Epithelial cell of proximal tubule (primary cell): Measurements from ENCODE around the gene BCKDHA. TPM values are rescaled to one million over a fixed set of nuclear protein-coding genes. Genes with fewer than 3 reads are reported as not detected.
A peak's percentile ranks its signal among the peaks of the same experiment; 100 is the strongest.

Experiments used
- DNase-seq: peaks from one replicate; pipeline ENCODE4 v3.0.0-alpha.2; 2011; ENCODE audit warnings: low read depth
- H3K4me3 ChIP-seq: 2 replicates; pipeline ENCODE4 v1.5.1; 2011; ENCODE audit warnings: low read depth, mild to moderate bottlenecking, low read length
- total RNA-seq: library from RNA; depleted of rRNA; stranded (reverse); fragments of >200 nt; gene quantifications from 2 replicates; pipeline ENCODE4 v1.2.3, GENCODE V29; 2015
- TF ChIP-seq, protein P1 (sequence below): conservative IDR thresholded peaks from 2 replicates; pipeline ENCODE4 v1.5.1; 2012; ENCODE audit warnings: low read depth, mild to moderate bottlenecking, low read length

BCKDHA gene
- total RNA-seq, 1 donor from 2014 or later: 35.7 TPM

DNA sequence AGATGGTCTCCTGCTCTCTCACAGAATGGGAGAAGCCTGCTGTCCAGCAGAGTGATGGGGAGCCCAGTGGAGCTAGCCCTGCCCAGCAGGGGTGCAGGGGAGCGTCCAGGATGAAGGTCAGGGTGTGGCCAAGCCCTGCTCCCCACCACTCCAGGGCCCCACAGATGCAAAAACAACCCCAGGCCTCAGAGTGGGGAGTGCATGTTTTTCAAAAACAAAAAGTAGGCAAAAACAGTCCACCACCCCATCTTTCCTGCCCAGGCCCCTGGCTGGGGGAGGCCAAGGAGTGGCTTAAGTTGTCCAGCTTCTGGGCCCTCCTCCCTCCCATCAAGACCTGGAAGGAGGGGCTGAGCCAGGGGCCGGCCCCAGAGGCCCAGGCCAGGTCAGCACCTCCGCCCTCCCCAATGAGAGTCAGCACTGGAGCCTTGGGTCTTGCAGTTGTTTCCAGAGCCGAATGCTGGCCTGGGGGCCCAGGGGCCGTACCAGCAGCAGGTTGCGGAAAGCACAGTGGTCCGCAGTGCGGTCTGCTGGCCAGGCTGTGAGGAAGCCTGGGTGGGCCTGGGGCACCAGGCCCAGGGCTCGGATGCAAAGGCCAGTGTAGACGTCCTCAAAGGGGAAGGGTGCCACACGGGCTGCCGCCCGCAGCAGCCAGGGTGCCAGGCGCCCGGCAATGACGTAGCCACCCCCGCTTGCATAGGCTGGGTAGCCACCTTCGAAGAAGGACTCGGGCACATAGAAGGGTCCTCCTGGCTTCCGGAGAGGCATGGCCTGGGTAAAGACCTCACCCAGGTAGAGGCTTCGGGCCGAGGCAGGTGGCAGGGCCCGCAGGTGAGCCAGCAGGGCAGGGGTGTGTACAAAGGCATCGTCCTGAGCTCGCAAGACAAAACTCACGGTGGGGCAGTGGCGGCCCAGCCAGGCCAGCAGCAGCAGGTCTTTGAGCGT is 27.8 kb downstream of the BCKDHA start:
- no peak overlapping the region for H3K4me3 ChIP-seq
- DNase-seq: no peak
- TF ChIP-seq, protein P1, sequence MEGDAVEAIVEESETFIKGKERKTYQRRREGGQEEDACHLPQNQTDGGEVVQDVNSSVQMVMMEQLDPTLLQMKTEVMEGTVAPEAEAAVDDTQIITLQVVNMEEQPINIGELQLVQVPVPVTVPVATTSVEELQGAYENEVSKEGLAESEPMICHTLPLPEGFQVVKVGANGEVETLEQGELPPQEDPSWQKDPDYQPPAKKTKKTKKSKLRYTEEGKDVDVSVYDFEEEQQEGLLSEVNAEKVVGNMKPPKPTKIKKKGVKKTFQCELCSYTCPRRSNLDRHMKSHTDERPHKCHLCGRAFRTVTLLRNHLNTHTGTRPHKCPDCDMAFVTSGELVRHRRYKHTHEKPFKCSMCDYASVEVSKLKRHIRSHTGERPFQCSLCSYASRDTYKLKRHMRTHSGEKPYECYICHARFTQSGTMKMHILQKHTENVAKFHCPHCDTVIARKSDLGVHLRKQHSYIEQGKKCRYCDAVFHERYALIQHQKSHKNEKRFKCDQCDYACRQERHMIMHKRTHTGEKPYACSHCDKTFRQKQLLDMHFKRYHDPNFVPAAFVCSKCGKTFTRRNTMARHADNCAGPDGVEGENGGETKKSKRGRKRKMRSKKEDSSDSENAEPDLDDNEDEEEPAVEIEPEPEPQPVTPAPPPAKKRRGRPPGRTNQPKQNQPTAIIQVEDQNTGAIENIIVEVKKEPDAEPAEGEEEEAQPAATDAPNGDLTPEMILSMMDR: no peak

DNA sequence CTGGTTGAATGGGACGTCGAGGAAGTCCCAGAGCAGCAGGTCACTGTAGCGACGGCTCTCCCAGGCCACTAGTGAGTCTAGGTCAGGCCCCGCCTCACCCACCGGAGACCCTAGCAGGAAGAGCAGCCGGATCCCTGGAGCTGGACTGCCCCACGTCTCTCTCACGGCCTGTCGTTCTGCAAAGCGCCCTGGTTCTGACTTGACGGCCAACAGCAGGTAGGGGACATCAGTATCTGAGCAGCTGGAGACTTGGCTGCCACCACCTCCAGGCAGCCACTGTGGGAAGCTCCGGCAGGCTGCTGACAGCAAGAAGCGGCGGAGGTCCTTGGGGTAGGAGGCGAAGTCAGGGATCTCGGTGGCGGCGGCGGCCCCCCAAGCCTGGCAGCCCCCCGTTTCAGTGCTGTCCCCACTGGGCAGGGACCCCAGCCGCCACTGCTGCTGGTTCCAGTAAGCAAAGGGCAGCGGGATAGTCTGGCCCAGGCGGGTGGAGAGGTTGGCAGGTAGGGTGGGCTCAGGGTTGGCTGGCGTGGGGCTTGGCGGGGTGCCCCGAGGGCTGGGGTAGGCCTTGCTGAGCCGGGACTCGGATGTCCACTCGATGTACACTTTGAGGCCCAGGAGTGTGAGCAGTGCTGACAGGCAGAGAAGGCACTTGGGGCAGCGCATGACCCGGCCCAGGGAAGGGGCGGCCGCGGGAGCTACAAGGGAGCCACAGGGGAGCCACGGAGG is 28.7 kb downstream of the BCKDHA start:
- H3K4me3 ChIP-seq: no peak overlapping the region
- TF ChIP-seq, protein P1: no peak
- DNase-seq: no peak

DNA sequence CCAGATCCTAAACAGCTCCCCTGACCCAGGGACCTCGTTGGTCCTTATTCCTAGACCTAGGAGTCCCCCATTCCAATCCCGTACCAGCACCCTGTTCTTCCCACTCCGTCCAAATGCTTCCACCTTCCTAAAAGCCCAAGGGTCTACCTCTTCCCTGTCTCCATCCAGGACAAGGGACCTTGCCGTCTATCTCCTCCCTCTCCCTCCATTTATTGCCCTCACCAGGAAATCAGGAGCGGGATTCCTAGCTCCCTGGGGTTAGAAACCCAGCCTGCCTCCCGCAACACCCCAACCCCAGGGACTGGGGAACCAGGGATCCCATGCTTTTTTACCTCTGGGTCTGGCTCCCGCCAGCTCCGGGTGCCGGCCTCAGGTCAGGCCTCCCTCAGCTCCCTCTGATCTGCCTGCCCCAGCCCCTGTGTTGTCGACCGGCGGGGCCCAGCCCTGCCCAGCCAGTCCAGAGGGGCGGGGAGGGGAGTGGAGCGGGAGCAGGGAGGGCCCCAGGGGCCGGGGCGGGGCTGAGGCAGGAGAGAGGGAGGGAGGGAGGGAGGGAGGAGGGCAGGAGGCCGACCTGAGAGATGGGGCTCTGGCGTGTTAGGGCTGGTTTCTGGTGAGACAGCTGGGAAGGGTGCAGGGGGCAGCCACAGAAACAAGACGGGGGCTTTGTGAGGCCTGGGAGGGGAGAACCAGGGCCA is 29.5 kb downstream of the BCKDHA start, which contains the start of gene B3GNT8:
Gene B3GNT8 (minus strand): TSS at position 423 of the 695 bp plus-strand sequence. CDS start 596 bp downstream, outside the sequence.
- TF ChIP-seq, protein P1: no peak
- no peak for DNase-seq
- peak within 1 kb of the TSS; percentile 28 for H3K4me3 ChIP-seq

DNA sequence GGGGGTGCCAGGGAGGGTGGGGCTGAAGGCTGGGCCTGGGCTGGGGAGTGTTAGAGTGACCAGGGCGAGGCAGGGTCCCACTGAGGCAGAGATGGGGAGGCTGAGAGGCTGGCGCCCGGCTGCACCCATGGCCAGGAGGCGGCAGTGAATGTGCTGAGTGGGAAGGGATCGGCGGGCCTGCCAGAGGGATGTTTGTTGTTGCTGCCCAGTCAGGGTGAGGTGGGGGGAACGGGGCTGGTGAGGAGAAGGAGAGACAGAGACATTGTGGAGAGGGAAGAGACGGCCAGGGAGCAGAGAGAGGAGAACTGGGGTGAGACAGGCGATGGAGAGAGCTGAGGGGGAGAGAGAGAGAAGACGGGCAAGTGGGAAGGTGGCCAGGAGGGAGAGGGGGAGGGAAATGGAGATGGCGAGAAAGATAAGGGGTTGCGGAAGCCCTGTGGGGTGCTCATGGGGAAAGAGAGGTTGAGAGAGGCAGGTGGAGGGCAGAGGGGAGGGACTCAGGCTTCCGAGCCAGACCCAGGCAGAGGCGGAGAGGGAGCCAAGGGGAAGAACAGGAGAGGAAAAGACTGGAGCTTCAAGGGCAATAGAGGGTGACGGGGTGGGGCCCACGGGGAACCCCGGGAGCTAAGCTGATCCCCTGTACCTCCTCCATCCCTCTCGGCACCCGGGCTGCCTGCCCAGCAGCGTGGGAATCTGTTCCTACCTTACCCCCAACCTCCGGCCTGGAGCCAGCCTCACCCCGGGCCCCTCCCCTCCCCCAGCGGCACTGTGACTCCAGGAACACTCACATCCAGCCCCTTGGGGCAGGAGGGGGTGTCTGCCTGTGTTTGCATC is 30.2 kb downstream of the BCKDHA start:
- peak overlapping the region; percentile 19 for H3K4me3 ChIP-seq
- no peak for DNase-seq
- TF ChIP-seq, protein P1: no peak

DNA sequence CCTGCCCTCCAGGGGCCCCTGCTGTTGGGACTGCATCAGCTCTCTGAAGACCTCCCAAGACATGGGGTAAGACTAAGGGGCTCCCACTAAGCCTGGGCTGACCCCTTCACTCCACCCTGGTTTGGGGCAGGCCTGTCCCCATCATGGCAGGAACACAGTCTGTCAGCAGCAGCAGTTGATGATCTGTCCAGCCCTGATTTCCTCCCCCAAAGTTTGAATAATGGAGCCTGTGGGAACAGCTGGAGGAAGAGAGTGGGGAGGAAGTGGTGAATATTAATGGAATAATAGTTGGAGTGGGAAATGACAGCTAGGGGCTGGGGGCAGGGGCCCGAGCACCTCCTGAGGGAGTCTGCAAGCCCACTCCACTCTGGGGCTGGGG is 30.9 kb downstream of the BCKDHA start:
- no peak for DNase-seq
- H3K4me3 ChIP-seq: no peak overlapping the region
- TF ChIP-seq, protein P1: no peak

DNA sequence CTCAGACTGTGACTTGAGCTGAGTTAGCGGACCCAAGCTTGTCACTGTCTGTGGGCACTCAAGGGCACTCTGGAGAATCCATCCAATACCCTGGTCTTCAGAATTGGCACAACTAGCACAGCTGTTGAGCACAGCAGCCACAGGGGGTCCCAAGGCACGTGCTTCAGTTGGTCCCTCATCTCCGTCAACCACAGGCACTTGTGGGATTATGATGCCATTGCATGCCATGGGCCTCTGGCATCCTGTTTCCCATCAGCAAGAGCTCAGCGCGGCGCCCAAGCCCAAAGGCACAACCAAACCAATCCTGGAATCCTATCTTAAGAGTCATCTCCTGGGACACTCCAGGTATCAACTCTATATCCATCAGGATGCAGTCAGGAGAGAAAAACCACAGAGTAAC is 33.3 kb downstream of the BCKDHA start:
- no peak overlapping the region for H3K4me3 ChIP-seq
- TF ChIP-seq, protein P1: no peak
- DNase-seq: no peak
